ACC112 (cell line): ENCODE data around the gene ANKS1A.
"Not testable (repeated sequence)": the region's sequence is repeated elsewhere in the genome, so short reads cannot be mapped to it uniquely, and the experiment has no call there.

ENCODE experiments used
- H2AFZ ChIP-seq: fragments of 200-600 bp; sonication (generic); one replicate; pipeline ENCODE4 v1.6.0; 2017; ENCODE audit warnings: antibody characterized with exemption, low read length; ENCODE audit not compliant: unreplicated experiment
- H3K27ac ChIP-seq: fragments of 200-600 bp; sonication (generic); 2 replicates; pipeline ENCODE4 v1.5.1; 2014; ENCODE audit warnings: low read depth, mild to moderate bottlenecking, antibody characterized with exemption, low read length, moderate library complexity
- H3K27me3 ChIP-seq: fragments of 200-600 bp; sonication (generic); 2 replicates; pipeline ENCODE4 v1.6.1; 2014; ENCODE audit warnings: mild to moderate bottlenecking, antibody characterized with exemption, low read length, moderate library complexity, mixed read lengths; ENCODE audit not compliant: insufficient read depth
- H3K36me3 ChIP-seq: fragments of 200-600 bp; sonication (generic); 2 replicates; pipeline ENCODE4 v1.6.1; 2016; ENCODE audit warnings: mild to moderate bottlenecking, antibody characterized with exemption, low read length, moderate library complexity, mixed read lengths; ENCODE audit not compliant: insufficient read depth
- H3K4me1 ChIP-seq: fragments of 200-600 bp; sonication (generic); one replicate; pipeline ENCODE4 v1.6.1; 2016; ENCODE audit warnings: low read length, mixed read lengths; ENCODE audit not compliant: insufficient read depth, unreplicated experiment, control insufficient read depth
- H3K4me3 ChIP-seq: fragments of 200-600 bp; sonication (generic); 2 replicates; pipeline ENCODE4 v1.5.1; 2014; ENCODE audit warnings: mild to moderate bottlenecking, low read depth, low read length
- H3K79me2 ChIP-seq: fragments of 200-600 bp; sonication (generic); one replicate; pipeline ENCODE4 v1.6.0; 2016; ENCODE audit warnings: low read length; ENCODE audit not compliant: control insufficient read depth, unreplicated experiment, insufficient read depth

The ANKS1A gene

GRCh38 chr6:34888874-34889555 is at the start of gene ANKS1A:
TSS of gene ANKS1A (plus strand) at chr6:34889255. CDS start at chr6:34889403, 148 bp downstream.
- peaks cover 53% of the 10 kb centered on the region for H3K79me2 ChIP-seq
- peak within 1 kb of the TSS; percentile 76 for H3K27ac ChIP-seq
- H3K4me1 ChIP-seq, result peaks cover 5% of the 10 kb centered on the region
- no peaks in the 10 kb centered on the region for H3K36me3 ChIP-seq
- peak within 1 kb of the TSS; percentile 91 for H3K4me3 ChIP-seq
- no peaks in the 10 kb centered on the region for H3K27me3 ChIP-seq
- peak within 1 kb of the TSS; percentile 100 for H2AFZ ChIP-seq

GRCh38 chr6:34839666-34840352 is 49.2 kb upstream of the ANKS1A start:
- Histone ChIP-seq H3K79me2 (no peaks in the 10 kb centered on the region), H2AFZ (no peak overlapping the region), H3K27ac (no peak overlapping the region), H3K4me3 (no peak overlapping the region), H3K27me3 (no peaks in the 10 kb centered on the region), H3K4me1 (peaks cover 9% of the 10 kb centered on the region), H3K36me3 (no peaks in the 10 kb centered on the region)

GRCh38 chr6:34849066-34849465 is 40.0 kb upstream of the ANKS1A start:
- H3K79me2 ChIP-seq, H3K27me3 ChIP-seq, H3K27ac ChIP-seq, H3K4me1 ChIP-seq, H3K4me3 ChIP-seq, H2AFZ ChIP-seq, H3K36me3 ChIP-seq: not testable (repeated sequence)

- no peak overlapping the region for H2AFZ ChIP-seq
- no peaks in the 10 kb centered on the region for H3K4me1 ChIP-seq
- H3K79me2 ChIP-seq, result no peaks in the 10 kb centered on the region
- H3K27ac ChIP-seq, result no peak overlapping the region
- no peak overlapping the region for H3K4me3 ChIP-seq
- no peaks in the 10 kb centered on the region for H3K27me3 ChIP-seq
- H3K36me3 ChIP-seq, result no peaks in the 10 kb centered on the region
Measured at GRCh38 chr6:34851361-34851760, 37.7 kb upstream of the ANKS1A start.

- Histone ChIP-seq H3K27ac (no peak overlapping the region), H3K36me3 (no peaks in the 10 kb centered on the region), H3K27me3 (no peaks in the 10 kb centered on the region), H2AFZ (no peak overlapping the region), H3K4me3 (no peak overlapping the region), H3K4me1 (no peaks in the 10 kb centered on the region), H3K79me2 (no peaks in the 10 kb centered on the region)
Measured at GRCh38 chr6:34852406-34853085, 36.5 kb upstream of the ANKS1A start.

GRCh38 chr6:34855463-34855862 is 33.6 kb upstream of the ANKS1A start:
- Histone ChIP-seq H2AFZ (no peak overlapping the region), H3K79me2 (no peaks in the 10 kb centered on the region), H3K36me3 (peaks cover 9% of the 10 kb centered on the region), H3K4me1 (no peaks in the 10 kb centered on the region), H3K4me3 (no peak overlapping the region), H3K27me3 (no peaks in the 10 kb centered on the region), H3K27ac (no peak overlapping the region)

- Histone ChIP-seq H2AFZ (no peak overlapping the region), H3K27ac (no peak overlapping the region), H3K4me1 (no peaks in the 10 kb centered on the region), H3K79me2 (no peaks in the 10 kb centered on the region), H3K4me3 (no peak overlapping the region), H3K36me3 (peaks cover 9% of the 10 kb centered on the region), H3K27me3 (no peaks in the 10 kb centered on the region)
Measured at GRCh38 chr6:34858681-34859080, 30.4 kb upstream of the ANKS1A start.

GRCh38 chr6:34859951-34860350 is 29.1 kb upstream of the ANKS1A start:
- H3K27me3 ChIP-seq, result no peaks in the 10 kb centered on the region
- no peaks in the 10 kb centered on the region for H3K4me1 ChIP-seq
- no peak overlapping the region for H3K4me3 ChIP-seq
- no peak overlapping the region for H3K27ac ChIP-seq
- no peak overlapping the region for H2AFZ ChIP-seq
- peaks cover 12% of the 10 kb centered on the region for H3K36me3 ChIP-seq
- H3K79me2 ChIP-seq, result no peaks in the 10 kb centered on the region

- Histone ChIP-seq H2AFZ (no peak overlapping the region), H3K4me1 (no peaks in the 10 kb centered on the region), H3K79me2 (no peaks in the 10 kb centered on the region), H3K36me3 (peaks cover 12% of the 10 kb centered on the region), H3K27ac (no peak overlapping the region), H3K27me3 (no peaks in the 10 kb centered on the region), H3K4me3 (no peak overlapping the region)
Measured at GRCh38 chr6:34860776-34861175, 28.3 kb upstream of the ANKS1A start.

- no peak overlapping the region for H3K27ac ChIP-seq
- H3K27me3 ChIP-seq, result no peaks in the 10 kb centered on the region
- H3K4me3 ChIP-seq, result no peak overlapping the region
- no peak overlapping the region for H2AFZ ChIP-seq
- H3K4me1 ChIP-seq, result no peaks in the 10 kb centered on the region
- H3K79me2 ChIP-seq, result no peaks in the 10 kb centered on the region
- peaks cover 10% of the 10 kb centered on the region; the same call in 1 of the 2 replicates for H3K36me3 ChIP-seq
Measured at GRCh38 chr6:34864007-34864406, 25.0 kb upstream of the ANKS1A start.
